Measurements from ENCODE around the gene WDR76.
"Not testable (repeated sequence)": the region's sequence is repeated elsewhere in the genome, so short reads cannot be mapped to it uniquely, and the experiment has no call there.

WDR76 gene

DNA sequence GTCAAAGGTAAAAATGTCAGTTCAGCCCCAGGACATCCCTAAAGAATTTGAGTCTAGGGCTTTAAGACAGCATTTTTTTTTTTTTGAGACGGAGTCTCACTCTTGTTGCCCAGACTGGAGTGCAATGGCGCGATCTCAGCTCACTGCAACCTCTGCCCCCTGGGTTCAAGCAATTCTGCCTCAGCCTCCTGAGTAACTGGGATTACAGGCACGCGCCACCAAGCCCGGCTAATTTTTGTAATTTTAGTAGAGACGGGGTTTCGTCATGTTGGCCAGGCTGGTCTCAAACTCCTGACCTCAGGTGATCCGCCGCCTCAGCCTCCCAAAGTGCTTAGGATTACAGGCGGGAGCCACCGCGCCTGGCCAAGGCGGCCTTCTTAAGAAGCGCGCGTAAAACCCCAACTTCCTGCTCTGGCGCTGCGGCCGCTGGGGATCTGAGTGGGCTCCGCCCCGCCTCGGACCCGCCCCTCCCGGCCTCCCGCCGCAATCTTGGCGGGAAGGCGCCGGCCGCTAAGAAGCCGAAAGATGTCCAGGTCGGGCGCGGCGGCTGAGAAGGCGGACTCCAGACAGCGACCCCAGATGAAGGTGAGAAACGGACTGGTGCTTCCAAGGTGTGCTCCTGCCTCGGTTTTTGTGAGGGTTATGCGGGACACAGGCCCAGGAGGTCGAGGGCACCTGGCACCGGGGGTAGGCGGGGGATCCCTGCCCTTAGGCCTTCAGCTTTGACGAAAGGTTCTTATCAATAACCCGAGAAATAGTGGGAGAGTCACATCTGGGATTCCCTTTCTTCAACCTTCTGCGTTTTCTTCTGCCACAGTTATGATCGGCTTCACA is at the start of gene WDR76:
Gene WDR76 (plus strand): TSS at position 495 of the 834 bp plus-strand sequence. CDS start 31 bp downstream, at position 526.
- peak; percentile 52 for DNase-seq

DNA sequence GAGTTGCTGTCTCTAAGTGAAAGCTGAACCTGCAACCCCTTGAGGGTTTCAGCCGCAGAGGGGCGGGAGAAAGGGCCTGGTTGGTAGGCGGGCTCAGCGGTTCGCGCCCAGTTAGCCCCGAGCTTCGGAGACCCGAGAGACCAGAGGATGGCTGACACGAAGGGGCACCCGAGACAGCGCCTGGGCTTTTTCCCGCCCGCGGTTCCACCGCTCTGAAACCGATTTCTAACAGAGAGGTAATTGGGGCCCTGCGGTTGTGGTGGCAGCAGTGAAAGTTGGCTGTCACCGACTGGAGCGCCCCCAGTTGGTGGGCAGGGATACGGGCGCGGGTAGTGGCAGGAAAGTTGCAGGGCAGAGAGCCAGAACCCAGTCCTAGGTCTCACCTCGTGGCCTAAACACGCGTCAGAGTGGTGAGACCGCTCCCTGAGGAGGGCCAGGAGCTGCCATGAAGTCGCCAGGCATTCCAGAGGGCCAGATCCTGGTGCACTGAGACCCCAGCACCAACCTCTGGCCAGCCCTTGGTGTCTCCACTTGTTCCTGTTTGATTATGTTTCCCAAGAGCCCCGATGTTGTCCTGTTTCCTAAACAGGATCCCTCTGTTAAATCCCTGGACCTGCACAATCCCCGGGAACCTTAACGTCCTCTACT is 49.4 kb upstream of the WDR76 start:
- peak; percentile 72 for DNase-seq

DNA sequence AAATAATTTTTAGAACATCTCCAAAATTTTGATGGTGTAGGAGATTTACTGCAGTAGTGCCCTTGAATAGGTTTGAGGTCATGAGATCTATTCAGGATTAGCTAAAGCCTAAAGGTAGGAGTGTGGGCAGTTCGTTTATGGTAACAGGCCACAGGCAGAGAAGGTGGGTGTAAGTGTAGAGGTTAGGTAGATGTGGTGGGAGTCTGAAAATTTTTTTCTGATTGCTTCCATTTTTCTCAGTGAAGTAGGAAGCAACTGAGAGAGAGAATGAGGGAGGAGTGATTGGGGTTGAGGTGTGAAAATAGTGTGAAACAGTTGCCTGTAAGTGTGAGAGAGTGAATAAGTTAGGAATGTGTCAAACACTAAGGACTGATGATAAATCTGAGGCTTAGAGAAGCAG is 47.8 kb upstream of the WDR76 start:
- no peak for DNase-seq

DNA sequence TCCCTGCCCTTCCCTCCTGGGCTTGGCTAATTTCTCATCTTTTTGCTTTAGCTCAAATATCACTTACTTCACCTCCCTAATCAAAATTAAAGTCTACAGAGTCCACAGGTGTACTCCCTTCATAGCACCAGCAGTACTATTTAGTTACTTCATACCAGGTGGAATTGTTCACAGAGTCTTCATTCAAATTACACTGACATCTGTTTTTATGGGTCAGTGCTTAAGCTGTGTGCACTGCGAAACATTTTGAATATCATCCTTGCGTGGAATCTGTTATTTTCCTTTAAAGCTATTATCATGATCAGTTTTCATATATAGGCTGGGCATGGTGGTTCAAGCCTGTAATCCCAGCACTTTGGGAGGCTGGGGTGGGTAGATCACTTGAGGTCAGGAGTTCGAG is 37.4 kb upstream of the WDR76 start:
- no peak for DNase-seq

DNA sequence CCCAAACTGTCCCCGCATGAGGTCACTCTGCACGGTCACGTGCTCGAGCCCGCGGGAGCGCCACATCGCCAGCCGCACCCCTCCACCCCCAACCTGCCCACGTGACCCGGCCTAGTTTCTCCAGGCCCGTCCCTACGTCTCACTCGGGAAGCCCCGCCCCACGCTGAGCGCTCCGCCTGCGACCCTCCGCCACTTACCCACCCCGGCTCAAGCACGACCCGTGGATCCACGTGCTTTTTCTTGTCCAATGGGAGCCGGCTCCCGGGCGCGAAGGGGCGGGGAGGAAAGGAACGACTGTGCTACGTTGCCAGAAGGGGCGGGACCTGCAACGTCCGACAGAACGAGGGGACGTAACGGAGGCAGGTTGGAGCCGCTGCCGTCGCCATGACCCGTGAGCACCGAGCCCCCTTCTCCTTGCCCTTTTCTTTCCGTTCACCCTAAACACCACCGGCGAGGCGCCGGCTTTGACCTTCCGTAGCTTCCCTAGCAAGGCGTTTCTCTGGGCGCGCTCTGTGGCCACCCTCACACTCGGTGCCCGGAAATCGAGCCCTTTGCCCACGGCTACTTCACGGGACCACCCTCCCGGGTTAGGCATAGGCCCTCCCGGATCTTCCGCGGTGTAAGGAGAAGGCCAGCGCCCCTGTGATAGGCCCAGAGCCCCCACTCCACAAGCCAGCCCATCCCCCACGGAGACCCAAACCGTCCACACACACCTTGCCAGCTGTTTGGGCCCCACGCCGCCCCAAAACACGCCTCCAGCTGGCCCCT is 34.6 kb upstream of the WDR76 start, which contains the start of gene SERF2:
Gene SERF2 (plus strand): TSS at position 328 of the 768 bp plus-strand sequence. CDS start 57 bp downstream, at position 385.
- peak; percentile 100 for DNase-seq

DNA sequence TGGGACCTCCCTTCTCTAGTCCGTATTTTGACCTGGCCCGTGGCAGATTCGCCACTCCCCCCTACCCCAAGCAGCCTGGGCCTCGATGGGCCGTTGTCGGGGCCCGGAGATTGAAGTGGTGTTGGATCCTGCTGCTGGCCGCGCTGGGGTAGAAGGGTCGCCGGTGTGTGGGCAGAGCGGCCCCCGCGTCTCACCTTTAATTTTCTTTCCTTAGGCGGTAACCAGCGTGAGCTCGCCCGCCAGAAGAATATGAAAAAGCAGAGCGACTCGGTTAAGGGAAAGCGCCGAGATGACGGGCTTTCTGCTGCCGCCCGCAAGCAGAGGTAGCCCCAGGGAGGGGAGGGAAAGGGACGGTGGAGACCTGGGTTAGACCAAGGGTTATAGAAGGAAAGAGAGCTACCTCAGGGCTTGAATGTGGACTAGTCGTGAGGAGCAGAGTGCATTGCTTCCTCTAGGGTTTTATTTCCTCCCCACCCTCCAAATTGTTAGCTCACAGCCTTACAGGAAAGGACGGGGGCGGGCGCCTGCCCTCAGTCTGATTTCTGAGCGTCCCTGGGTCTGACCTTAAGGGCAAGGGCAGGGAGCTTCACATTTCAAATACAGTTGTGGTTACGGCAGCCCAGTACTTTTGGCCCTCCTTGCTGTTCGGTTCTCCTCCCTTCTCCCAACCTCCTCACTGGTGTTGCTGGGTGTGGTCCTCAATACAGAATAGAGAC is 33.9 kb upstream of the WDR76 start:
- DNase-seq = no peak

DNA sequence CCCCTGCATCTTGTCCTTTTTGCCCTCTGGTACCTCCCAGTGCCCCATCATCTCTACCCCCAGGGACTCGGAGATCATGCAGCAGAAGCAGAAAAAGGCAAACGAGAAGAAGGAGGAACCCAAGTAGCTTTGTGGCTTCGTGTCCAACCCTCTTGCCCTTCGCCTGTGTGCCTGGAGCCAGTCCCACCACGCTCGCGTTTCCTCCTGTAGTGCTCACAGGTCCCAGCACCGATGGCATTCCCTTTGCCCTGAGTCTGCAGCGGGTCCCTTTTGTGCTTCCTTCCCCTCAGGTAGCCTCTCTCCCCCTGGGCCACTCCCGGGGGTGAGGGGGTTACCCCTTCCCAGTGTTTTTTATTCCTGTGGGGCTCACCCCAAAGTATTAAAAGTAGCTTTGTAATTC is 33.2 kb upstream of the WDR76 start:
- no peak for DNase-seq

DNA sequence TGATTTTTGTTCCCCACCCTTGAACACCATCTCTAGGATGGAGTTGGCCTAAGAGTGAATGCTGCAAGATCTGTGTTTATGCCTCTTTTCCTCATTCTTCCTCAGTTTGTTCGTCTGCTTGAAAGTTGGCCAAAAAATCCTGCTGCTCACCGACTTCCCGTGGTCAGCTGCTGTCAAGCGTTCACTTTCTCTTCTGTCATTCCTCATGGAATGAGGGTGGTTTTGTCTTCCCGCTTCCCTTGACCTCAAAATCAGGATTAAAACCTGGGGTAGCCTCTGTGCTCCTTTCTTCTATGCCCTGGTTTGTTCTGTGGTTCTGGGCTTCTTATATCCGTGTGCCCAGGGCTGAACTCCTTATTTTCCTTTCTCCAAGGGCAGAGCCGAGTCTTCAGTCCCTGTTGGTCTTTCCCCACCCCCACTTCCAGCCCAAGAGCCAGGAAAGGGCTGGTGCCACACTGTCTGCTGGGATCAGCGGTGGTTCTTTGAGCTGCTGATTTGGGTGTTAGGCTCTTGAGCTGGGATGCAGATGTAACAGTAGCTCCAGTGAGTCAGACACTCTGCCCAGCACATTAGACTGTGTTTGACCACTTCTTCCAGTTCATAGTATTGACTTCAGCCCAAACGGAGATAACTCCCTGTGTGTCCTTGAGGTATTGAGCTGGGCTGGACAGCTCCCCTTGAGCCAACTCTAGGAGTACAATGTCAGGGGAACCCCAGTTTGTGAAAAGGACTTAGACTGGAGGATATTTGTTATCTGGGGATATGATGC is 32.3 kb upstream of the WDR76 start:
- DNase-seq = no peak

DNA sequence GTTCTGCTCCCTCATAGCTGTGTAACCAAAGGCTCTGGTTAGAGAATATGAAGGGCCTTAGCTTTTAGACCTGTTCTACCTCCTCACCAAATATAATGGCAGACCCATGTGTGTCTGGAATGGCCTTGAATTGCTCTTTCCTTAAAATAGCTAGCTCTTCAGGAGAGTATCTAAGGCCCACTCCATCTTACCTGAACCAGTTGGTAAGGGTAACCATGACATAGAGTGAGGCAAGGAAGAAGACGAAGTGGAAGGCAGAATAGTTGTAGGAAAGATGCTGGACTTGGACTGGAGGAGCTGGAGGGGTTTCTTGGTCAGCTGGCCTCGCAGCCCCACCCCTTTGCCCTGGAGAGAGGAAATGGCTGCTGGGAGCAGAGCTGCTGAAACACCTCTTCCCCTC is 31.6 kb upstream of the WDR76 start:
- no peak for DNase-seq

DNA sequence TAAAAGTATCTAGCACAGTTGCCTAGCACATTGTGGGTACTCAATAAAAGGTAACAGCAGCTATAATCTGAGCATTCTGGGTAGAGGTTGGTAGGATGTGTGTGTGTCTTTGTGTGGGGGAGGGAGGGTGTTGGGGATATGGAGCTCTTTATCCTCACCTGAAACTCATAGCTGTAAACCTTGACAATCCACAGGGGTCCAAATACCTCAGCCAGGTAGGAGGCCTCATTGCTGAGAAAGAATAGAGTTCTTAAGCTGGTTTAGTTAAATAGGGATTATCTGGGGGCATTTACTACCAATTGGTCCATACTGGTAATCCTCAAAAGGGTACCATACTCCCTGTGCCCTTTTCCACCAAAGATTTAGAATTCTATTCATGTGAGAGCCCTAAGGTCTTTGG is 30.8 kb upstream of the WDR76 start:
- DNase-seq = no peak

DNA sequence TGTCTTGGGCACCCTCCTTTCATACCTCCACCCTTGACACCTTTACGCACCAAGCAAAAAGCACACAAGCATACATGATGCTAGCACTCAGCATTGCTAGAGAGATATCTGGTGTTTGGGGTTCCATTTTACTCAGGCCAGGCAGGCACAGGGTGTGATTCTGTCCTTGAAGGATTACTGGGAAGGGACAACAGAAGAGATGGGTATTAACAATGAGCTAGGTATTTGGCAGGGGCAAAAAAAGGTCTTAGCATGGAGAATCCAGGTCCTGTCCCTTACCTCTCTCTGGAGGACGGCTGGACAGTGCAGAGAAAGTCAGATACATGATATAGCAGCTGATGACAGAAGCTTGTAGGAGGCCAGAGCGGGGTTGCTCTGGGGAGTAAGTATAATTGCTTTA is 30.2 kb upstream of the WDR76 start:
- no peak for DNase-seq

DNA sequence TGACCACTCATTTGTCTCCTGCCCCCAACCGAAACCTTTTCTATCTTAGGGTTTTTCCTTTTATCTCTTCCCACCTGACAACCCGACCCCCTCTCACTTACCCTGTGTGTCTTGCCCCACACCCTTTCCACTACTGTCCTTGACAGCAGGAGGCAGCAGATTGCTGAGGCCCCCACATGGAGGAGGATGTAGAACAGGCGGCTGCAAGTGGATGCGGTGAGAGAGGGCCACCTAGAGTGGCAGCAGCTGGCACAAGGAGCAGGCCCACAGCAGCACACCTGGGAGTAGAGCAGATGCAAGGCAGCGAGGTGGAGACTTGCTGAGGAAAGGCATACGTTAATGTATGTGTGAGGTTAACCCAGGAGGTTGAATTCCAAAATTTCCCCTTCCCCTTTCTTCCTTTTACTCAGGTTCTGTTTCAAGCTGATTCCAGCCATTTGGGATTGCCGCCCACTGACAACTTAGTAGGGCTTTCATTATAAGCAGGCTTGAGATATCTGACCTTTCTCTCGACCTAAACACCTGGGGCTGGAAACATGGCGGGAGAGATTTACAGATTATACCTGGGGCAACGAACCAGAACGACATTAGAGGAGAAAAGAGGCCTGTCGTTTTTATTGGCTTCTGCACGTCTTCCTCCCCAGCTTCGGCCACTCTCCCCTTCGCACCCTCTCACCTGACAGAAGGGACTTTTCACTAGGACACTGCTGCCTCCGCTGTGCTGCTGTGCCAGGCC is 27.4 kb upstream of the WDR76 start:
- no peak for DNase-seq

DNA sequence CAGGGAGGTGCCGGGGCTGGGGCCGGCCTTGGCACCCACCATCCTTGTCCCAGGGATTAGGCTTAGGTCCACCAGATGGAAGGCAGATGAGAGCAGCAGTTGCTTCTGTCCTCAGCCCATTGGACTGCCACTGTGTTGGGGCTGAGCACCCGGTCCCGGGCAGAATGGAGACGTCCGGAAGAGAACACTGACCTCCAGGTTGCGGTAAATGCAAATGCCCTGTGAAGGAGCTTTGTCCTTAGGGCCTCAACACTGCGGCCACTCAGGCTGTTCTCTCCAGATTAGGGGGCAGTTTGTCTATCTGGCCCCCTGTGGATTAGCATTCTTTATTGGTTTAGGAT is 26.9 kb upstream of the WDR76 start, which contains the start of gene SERINC4:
Gene SERINC4 (minus strand): TSS at position 276 of the 341 bp plus-strand sequence. CDS start 234 bp downstream, at position 42.
- DNase-seq = no peak

DNA sequence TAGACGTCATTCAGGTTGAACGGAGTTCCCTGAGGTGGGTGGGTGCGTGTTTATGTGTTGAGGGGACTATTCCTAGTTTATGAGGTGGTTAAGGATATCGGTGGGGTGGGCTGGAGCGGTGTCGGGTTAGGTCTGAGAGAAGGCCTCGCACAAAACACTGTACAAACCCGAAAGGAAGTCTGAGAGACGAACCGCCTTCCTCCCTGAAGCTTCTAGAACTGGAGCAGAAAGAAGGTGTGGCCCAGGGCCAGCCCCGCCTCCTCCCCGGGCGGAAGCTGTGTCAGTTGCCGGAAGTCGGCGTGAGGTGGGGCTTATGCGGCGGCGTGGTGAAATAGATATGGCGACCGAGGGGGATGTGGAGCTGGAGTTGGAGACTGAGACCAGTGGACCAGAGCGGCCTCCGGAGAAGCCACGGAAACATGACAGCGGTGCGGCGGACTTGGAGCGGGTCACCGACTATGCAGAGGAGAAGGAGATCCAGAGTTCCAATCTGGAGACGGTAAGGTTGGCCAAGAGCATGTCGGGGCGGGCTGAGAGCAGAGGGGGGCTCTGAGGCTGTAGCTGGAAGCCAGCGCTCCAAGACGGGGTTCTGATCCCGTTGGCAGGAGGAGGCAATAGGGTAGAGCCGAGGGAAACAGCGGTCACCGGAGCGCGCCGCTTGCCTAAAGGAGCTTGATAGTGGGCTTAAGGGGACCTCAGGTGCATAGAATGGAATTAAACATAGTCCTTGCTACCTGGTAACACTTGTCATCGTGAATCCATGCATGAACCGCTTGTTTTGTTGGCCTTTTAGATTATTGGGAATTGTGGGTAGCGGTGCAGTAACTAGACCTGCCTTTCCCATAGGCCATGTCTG is 26.3 kb upstream of the WDR76 start, which contains the start of gene HYPK:
Gene HYPK (plus strand): TSS at position 314 of the 856 bp plus-strand sequence. CDS start 24 bp downstream, at position 338.
- DNase-seq = peak; percentile 96

DNA sequence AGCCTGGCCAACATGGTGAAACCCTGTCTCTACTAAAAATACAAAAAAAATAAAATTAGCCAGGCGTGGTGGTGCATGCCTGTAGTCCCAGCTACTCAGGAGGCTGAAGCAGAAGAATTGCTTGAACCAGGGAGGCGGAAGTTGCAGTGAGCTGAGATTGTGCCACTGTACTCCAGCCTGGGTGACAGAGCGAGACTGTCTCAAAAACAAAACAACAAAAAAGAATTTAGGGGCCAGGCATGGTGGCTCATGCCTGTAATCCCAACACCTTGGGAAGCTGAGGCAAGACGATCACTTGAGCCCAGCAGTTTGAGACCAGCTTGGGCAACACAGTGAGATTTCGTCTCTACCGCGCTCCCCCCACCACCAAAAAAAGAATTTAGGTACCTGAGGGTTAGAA is 24.1 kb upstream of the WDR76 start:
- DNase-seq = not testable (repeated sequence)

DNA sequence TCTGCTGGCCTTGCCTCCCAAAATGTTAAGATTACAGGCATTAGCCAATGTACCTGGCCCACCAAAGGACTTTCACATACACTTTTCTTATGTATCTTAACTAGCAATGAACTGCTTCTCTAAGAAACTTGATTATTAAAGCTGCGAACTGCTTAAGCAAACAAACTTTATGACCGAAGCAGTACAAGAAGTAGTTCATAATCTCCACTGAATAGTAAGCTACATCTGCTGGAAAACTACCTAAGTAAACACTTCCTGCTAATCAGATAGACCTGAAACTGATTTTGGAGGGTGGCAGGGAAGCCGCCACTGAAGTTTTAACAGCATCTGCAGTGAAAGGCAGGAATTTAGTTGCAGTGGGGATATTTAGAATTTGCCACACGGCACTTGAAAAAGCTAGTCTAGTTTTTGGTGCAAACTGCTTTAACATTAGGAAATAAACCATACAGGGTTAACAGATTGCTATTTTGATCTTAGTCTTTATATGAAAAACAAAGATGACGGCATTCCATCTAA is 18.3 kb upstream of the WDR76 start:
- DNase-seq = no peak

DNA sequence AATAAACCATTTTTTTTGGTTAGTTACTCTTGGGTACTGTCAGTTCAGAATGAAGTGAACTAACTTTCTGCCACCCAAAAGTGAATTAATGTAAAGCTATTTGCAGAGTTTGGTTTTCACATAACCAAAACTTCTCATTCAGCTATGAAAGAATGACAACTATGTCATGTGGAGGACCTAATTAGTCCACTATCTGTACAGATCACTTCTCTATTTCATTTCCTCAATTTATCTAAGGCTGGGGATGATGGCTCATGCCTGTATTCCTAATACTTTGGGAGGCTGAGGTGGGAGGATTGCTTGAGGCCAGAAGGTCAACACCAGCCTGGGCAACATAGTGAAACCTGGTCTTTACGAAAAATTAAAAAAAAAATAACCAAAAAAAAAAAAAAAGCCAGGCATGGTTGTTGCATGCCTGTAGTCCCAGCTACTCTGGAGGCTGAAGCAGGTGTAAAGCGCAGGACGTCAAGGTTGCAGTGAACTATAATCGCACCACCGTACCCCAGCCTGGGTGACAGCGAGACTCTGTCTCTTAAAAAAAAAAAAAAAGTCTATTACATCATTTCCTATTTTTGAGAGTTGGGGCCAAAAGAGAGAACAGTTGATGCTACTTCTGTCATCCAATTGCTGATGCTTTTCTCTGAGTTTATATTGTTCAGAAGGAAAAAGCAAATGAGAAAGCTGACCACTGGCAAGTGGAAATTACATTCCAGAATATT is 17.7 kb upstream of the WDR76 start:
- DNase-seq = no peak

DNA sequence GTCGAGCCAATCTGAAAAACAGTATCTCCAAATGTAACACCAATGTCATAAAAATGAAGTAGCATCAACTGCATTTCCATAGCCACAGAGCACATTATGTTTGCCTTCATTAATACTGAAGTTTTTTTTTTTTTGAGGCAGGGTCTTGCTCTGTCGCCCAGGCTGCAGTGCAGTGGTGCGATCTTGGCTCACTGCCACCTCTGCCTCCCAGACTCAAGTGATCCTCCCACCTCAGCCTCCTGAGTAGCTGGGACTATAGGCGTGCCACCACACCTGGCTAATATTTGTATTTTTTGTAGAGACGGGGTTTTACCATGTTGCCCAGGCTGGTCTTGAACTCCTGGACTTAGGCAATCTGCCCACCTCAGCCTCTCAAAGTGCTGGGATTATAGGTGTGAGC is 11.7 kb upstream of the WDR76 start:
- DNase-seq = not testable (repeated sequence)

DNA sequence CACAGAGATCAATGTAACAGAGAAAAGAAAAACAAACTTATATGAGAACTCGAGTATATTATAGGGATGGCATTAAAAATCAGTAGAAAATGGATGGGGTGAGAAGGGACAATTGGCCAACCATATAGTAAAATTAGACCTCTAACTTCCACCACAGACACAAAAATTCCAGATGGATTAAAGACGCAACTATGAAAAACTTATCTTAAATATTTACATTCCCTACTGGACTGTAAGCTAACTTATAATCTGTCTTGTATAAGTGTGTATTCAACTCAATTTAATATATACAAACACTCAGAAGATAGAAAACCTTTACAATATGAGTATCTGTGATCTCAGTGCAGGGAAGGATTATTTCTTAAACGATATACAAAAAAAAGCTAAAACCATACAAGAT is 5.3 kb upstream of the WDR76 start:
- no peak for DNase-seq
